ENCODE data around the gene EMP3. TPM values are rescaled to one million over a fixed set of nuclear protein-coding genes. Genes with fewer than 3 reads are reported as not detected.

EMP3 gene
- total RNA-seq, 2 experiments from 2014 or later: 21.1 to 33.8 TPM

DNA sequence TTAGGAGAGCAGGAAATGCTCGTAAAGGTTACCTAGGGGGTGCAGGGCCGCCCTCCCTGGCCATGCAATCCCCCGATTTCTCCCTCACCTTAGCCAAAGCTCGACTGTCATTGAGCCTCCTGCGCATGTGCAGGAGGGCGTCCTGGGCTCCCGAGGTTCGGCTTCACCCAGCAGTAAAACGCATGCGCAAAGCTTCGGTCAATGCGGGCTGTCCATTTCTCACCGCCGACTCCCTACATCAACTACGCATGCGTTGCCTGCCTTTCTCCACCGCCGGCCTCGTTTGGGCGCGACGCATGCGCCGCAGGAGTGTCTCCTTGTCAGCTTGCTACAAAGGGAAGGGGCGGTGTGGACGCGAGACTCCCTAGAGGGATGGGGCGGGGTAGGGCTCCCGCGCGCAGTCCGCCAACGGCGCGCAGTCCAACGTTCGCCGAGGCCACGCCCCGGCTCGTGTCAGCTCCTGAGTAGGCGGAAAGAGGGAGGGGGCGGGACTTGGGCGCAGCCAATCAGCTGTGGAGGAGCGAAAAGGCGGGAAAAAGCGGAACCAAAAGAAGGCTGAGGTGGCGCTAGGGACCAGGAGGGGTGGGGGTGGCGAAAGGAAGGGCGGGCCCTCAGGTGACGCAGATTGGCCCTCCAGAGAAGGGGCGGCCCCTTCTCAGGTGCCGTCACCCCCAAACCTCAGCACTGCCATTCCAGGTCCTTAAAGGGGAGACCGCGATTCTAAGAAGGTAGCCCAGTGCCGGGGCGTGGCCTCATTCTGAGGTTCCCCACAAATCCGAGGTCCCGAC, 38.7 kb downstream of the EMP3 start, which contains the start of the genes SYNGR4 and TMEM143:
SYNGR4 (plus strand) TSS at position 558 of the 788 bp plus-strand sequence. CDS start 1,476 bp downstream, outside the sequence.
TMEM143 (minus strand) TSS at position 131 of the 788 bp plus-strand sequence; CDS start at position 111, 20 bp downstream.
- peak; percentile 100 for DNase-seq (ENCODE audit: low spot score)
- Histone ChIP-seq H3K36me3 (ENCODE audit: insufficient read depth, low read length) (peaks cover 5% of the 10 kb centered on the region; the same call in 1 of the 2 replicates), H3K9me3 (ENCODE audit: low read length) (no peaks in the 10 kb centered on the region), H2AFZ (ENCODE audit: low read length) (peak within 1 kb of the TSS; percentile 76), H3K9me2 (ENCODE audit: insufficient read depth, low read length) (no peaks in the 10 kb centered on the region), H4K20me1 (ENCODE audit: insufficient read depth, low read length) (no peaks in the 10 kb centered on the region), H3K27ac (ENCODE audit: low read depth, low read length, poor library complexity, severe bottlenecking) (peak within 1 kb of the TSS; percentile 82), H3K4me3 (ENCODE audit: low read depth, low read length, poor library complexity, severe bottlenecking) (peak within 1 kb of the TSS; percentile 81), H3K79me2 (ENCODE audit: insufficient read depth, low read depth, low read length) (0 out of 2 replicates have a peak, but pooled peaks cover 3% of the 10 kb centered on the region), H3K4me1 (ENCODE audit: insufficient read depth, low read length, poor library complexity, severe bottlenecking) (peaks cover 16% of the 10 kb centered on the region), H3K4me2 (ENCODE audit: low read length) (peak within 1 kb of the TSS; percentile 95)
- TF ChIP-seq, protein P1, sequence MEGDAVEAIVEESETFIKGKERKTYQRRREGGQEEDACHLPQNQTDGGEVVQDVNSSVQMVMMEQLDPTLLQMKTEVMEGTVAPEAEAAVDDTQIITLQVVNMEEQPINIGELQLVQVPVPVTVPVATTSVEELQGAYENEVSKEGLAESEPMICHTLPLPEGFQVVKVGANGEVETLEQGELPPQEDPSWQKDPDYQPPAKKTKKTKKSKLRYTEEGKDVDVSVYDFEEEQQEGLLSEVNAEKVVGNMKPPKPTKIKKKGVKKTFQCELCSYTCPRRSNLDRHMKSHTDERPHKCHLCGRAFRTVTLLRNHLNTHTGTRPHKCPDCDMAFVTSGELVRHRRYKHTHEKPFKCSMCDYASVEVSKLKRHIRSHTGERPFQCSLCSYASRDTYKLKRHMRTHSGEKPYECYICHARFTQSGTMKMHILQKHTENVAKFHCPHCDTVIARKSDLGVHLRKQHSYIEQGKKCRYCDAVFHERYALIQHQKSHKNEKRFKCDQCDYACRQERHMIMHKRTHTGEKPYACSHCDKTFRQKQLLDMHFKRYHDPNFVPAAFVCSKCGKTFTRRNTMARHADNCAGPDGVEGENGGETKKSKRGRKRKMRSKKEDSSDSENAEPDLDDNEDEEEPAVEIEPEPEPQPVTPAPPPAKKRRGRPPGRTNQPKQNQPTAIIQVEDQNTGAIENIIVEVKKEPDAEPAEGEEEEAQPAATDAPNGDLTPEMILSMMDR (conservative IDR thresholded peaks at IDR 0.05; ENCODE audit: low read length): no peak
- TF ChIP-seq EZH2phosphoT487 (IDR thresholded peaks at IDR 0.05; ENCODE audit: borderline replicate concordance, low read depth, low read length): no peak
- CTCF ChIA-PET (ENCODE audit: unreplicated experiment): interaction anchor here (0.6 to 0.8 kb wide), 2 partner anchors 9 to 169 kb away, joined by 4 to 6 read pairs; no protein-coding TSS in a partner anchor
- POLR2A ChIA-PET: interaction anchor here (0.5 to 2.4 kb wide), 7 partner anchors 28 to 230 kb away, joined by 3 to 16 read pairs (median 4); partner anchors contain the start of gene KDELR1
- no TSS peak for BruUV-seq (replicated peaks)
- intact Hi-C loops (cut with micrococcal nuclease; ENCODE audit: unreplicated experiment): no loop called here

DNA sequence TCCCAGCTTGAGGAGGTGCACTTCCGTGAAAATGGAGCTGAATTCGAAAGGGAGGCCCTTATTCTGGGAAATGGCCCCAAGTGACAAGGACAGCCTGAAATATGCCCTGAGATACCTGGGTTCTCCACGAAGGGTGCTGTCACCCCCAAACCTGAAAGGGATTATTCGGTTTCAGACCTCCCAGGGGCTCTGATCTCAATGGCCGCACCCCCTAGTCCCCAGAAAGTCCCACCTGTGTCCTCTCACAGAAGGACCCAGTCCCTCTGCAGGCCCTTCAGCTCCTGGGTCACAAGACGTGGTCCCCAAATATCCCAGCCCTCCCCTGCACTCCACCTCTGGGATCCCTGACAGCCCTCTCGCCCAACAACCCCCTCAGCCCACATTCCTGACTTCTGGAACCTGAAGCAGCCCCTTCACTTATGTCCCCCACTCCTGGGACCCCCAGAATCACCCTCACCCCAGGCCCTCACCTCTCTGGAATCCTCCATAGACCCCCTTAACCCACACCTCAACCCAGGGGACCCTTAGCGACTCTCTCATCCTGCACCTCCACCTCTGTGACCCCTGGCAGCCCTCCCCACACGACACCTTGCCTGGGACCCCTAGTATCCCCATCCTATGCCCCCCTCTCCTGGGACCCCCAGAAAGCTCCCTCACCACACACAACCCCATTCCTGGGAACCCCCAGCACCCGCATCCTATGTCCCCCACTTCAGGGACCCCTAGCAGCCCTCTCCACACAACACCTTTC, 39.4 kb downstream of the EMP3 start:
- BruUV-seq (replicated peaks): TSS peak; percentile 99
- no peak for TF ChIP-seq EZH2phosphoT487 (IDR thresholded peaks at IDR 0.05; ENCODE audit: borderline replicate concordance, low read depth, low read length)
- intact Hi-C loops (cut with micrococcal nuclease; ENCODE audit: unreplicated experiment): no loop called here
- Histone ChIP-seq H3K4me1 (ENCODE audit: insufficient read depth, low read length, poor library complexity, severe bottlenecking) (peaks cover 16% of the 10 kb centered on the region), H4K20me1 (ENCODE audit: insufficient read depth, low read length) (no peaks in the 10 kb centered on the region), H2AFZ (ENCODE audit: low read length) (peak overlapping the region; percentile 73; the same call in 1 of the 2 replicates), H3K4me2 (ENCODE audit: low read length) (peak overlapping the region; percentile 95), H3K27ac (ENCODE audit: low read depth, low read length, poor library complexity, severe bottlenecking) (peak overlapping the region; percentile 82), H3K9me2 (ENCODE audit: insufficient read depth, low read length) (no peaks in the 10 kb centered on the region), H3K9me3 (ENCODE audit: low read length) (no peaks in the 10 kb centered on the region), H3K36me3 (ENCODE audit: insufficient read depth, low read length) (peaks cover 5% of the 10 kb centered on the region; the same call in 1 of the 2 replicates), H3K79me2 (ENCODE audit: insufficient read depth, low read depth, low read length) (0 out of 2 replicates have a peak, but pooled peaks cover 3% of the 10 kb centered on the region), H3K4me3 (ENCODE audit: low read depth, low read length, poor library complexity, severe bottlenecking) (peak overlapping the region; percentile 68)
- CTCF ChIA-PET (ENCODE audit: unreplicated experiment): no interaction called here
- DNase-seq (ENCODE audit: low spot score): no peak
- POLR2A ChIA-PET: interaction anchor here (1.1 to 2.4 kb wide), 2 partner anchors 27 to 32 kb away, joined by 3 to 16 read pairs; partner anchors contain the start of gene KDELR1

DNA sequence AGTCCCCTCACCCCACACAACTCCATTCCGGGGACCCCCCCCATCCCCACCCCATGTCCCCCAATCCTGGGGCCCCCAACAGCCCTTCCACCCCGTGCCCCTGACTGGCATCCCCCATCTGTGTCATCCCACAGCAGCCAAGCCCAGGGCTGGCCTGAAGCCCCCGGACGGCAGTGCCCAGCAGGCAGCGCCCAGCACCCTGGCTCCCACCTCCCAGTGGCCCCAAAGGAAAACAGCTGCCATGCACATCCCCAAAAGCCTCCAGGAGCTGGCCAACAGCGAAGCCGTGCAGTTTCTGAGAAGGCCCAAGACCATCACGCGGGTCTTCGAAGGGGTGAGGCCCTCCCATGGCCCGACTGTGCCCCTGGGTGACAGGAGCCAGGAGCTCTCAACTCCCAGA, 40.2 kb downstream of the EMP3 start:
- no peak for TF ChIP-seq EZH2phosphoT487 (IDR thresholded peaks at IDR 0.05; ENCODE audit: borderline replicate concordance, low read depth, low read length)
- H3K4me1 ChIP-seq (ENCODE audit: insufficient read depth, low read length, poor library complexity, severe bottlenecking): peaks cover 16% of the 10 kb centered on the region
- H3K9me3 ChIP-seq (ENCODE audit: low read length): no peaks in the 10 kb centered on the region
- H3K36me3 ChIP-seq (ENCODE audit: insufficient read depth, low read length): peaks cover 5% of the 10 kb centered on the region; the same call in 1 of the 2 replicates
- no peak overlapping the region for H3K4me3 ChIP-seq (ENCODE audit: low read depth, low read length, poor library complexity, severe bottlenecking)
- no peak overlapping the region for H2AFZ ChIP-seq (ENCODE audit: low read length)
- 0 out of 2 replicates have a peak, but pooled peaks cover 3% of the 10 kb centered on the region for H3K79me2 ChIP-seq (ENCODE audit: insufficient read depth, low read depth, low read length)
- no peak for DNase-seq (ENCODE audit: low spot score)
- H4K20me1 ChIP-seq (ENCODE audit: insufficient read depth, low read length): no peaks in the 10 kb centered on the region
- no peak overlapping the region for H3K4me2 ChIP-seq (ENCODE audit: low read length)
- H3K9me2 ChIP-seq (ENCODE audit: insufficient read depth, low read length): no peaks in the 10 kb centered on the region
- POLR2A ChIA-PET: no interaction called here
- intact Hi-C loops (cut with micrococcal nuclease; ENCODE audit: unreplicated experiment): no loop called here
- CTCF ChIA-PET (ENCODE audit: unreplicated experiment): no interaction called here
- BruUV-seq (replicated peaks): no TSS peak
- no peak overlapping the region for H3K27ac ChIP-seq (ENCODE audit: low read depth, low read length, poor library complexity, severe bottlenecking)
